GM12878 (cell line): ENCODE data around the gene CACNA1D. TPM values are rescaled to one million over a fixed set of nuclear protein-coding genes. Genes with fewer than 3 reads are reported as not detected.

ENCODE experiments used
- ATAC-seq: fragments of 200-7000 bp; cut with Tn5 transposase; 3 replicates; pipeline ENCODE4 v1.9.1; 2020; ENCODE audit warnings: mild to moderate bottlenecking, moderate library complexity
- BruUV-seq: library from RNA; stranded (reverse); fragments of 400-500 nt; replicated peaks from 2 replicates; lab custom pipeline; 2021; lab: Mats Ljungman, UMichigan
- CTCF ChIA-PET: fragments of 300-600 bp; sonication (Branson Sonifier 250); formaldehyde crosslinking; extraction: SDS; loops from one replicate; lab custom pipeline; 2021; ENCODE audit warnings: inconsistent platforms; lab: Yijun Ruan, JAX
- POLR2A ChIA-PET: fragments of 350-600 bp; formaldehyde crosslinking; extraction: SDS; loops from one replicate; lab custom pipeline; 2021; ENCODE audit warnings: inconsistent platforms; lab: Charles Lee
- RAD21 ChIA-PET: fragments of 300-600 bp; sonication (Branson Sonifier 250); formaldehyde crosslinking; loops from one replicate; lab custom pipeline; 2023; ENCODE audit warnings: antibody characterized with exemption; ENCODE audit not compliant: unreplicated experiment; lab: Charles Lee
- SMC1A ChIA-PET: fragments of 300-600 bp; sonication (Branson Sonifier 250); formaldehyde crosslinking; loops from one replicate; lab custom pipeline; 2023; ENCODE audit not compliant: unreplicated experiment, uncharacterized antibody; lab: Charles Lee
- DNase-seq: peaks from one replicate; pipeline ENCODE4 v3.0.0-alpha.2; 2011; ENCODE audit warnings: low read depth, low spot score
- FAIRE-seq: peaks from 3 replicates; lab custom pipeline; 2011; peaks lifted over from hg19 to GRCh38; lab: Jason Lieb, UNC
- H2AFZ ChIP-seq: 2 replicates; pipeline ENCODE4 v1.6.0; 2011; ENCODE audit warnings: low read depth, low read length, control low read depth; ENCODE audit not compliant: control insufficient read depth
- H3K27ac ChIP-seq: 2 replicates; pipeline ENCODE4 v1.5.1; 2011; ENCODE audit warnings: control low read depth; ENCODE audit not compliant: control insufficient read depth, insufficient read depth
- H3K27me3 ChIP-seq, 2 experiments: replicated peaks in 1 of 2; 2 replicates each; pipeline versions ENCODE4 v1.6.0 to v1.6.1; 2011; ENCODE audit warnings: low read length in 1 of 2; ENCODE audit not compliant: control insufficient read depth in 2 of 2, insufficient read depth in 2 of 2
- H3K36me3 ChIP-seq, 2 experiments: 2 replicates each; pipeline ENCODE4 v1.5.1; 2011; ENCODE audit warnings: low read length in 1 of 2; ENCODE audit not compliant: control insufficient read depth in 2 of 2, insufficient read depth in 2 of 2
- H3K4me1 ChIP-seq: 2 replicates; pipeline ENCODE4 v1.6.1; 2011; ENCODE audit warnings: mild to moderate bottlenecking, low read length, moderate library complexity, mixed read lengths; ENCODE audit not compliant: control insufficient read depth, insufficient read depth
- H3K4me2 ChIP-seq: 2 replicates; pipeline ENCODE4 v1.6.0; 2011; ENCODE audit warnings: control low read depth; ENCODE audit not compliant: control insufficient read depth, insufficient read depth
- H3K4me3 ChIP-seq: fragments of 200-600 bp; sonication (generic); 2 replicates; pipeline ENCODE4 v1.5.1; 2016
- H3K79me2 ChIP-seq: 2 replicates; pipeline ENCODE4 v1.6.0; 2011; ENCODE audit warnings: low read length; ENCODE audit not compliant: control insufficient read depth, insufficient read depth
- H3K9ac ChIP-seq: 2 replicates; pipeline ENCODE4 v1.8.0; 2011; ENCODE audit warnings: low read length, control low read depth, mixed read lengths; ENCODE audit not compliant: control insufficient read depth, insufficient read depth
- H3K9me3 ChIP-seq: replicated peaks from 3 replicates; pipeline ENCODE4 v1.5.1; 2011; ENCODE audit warnings: mild to moderate bottlenecking, low read length; ENCODE audit not compliant: control insufficient read depth, insufficient read depth
- H4K20me1 ChIP-seq: 2 replicates; pipeline ENCODE4 v1.6.0; 2011; ENCODE audit not compliant: control insufficient read depth, insufficient read depth
- ATF7 ChIP-seq: fragments of 450-650 bp; IDR thresholded peaks from 2 replicates; pipeline ENCODE4 v1.6.1; 2016; ENCODE audit warnings: low read depth, mild to moderate bottlenecking
- BCLAF1 ChIP-seq: fragments of 450-650 bp; IDR thresholded peaks from 2 replicates; pipeline ENCODE4 v1.6.1; 2017; ENCODE audit warnings: antibody characterized with exemption, mild to moderate bottlenecking, moderate library complexity
- CREM ChIP-seq: IDR thresholded peaks from 2 replicates; pipeline ENCODE4 v1.6.1; 2014; ENCODE audit warnings: antibody characterized with exemption, low read depth
- E2F4 ChIP-seq: IDR thresholded peaks from 2 replicates; pipeline ENCODE4 v1.6.1; 2012; ENCODE audit warnings: low read depth, low read length, improper control_type of control experiment
- ELK1 ChIP-seq: IDR thresholded peaks from 2 replicates; pipeline ENCODE4 v1.6.1; 2012; ENCODE audit warnings: low read depth, low read length, improper control_type of control experiment
- ESRRA ChIP-seq: IDR thresholded peaks from 2 replicates; pipeline ENCODE4 v1.6.1; 2012; ENCODE audit warnings: mild to moderate bottlenecking, low read length, improper control_type of control experiment
- FOS ChIP-seq: IDR thresholded peaks from 3 replicates; pipeline ENCODE4 v1.6.1; 2011; ENCODE audit warnings: borderline replicate concordance; ENCODE audit not compliant: insufficient read length; ENCODE audit errors: extremely low read depth
- HDAC6 ChIP-seq: fragments of 200-600 bp; sonication (generic); IDR thresholded peaks from one replicate; pipeline ENCODE4 v1.8.0; 2017; ENCODE audit warnings: antibody characterized with exemption; ENCODE audit not compliant: unreplicated experiment
- RB1 ChIP-seq: fragments of 450-650 bp; formaldehyde crosslinking; IDR thresholded peaks from 2 replicates; pipeline ENCODE4 v1.6.1; 2017; ENCODE audit warnings: mild to moderate bottlenecking, borderline replicate concordance
- RUNX3 ChIP-seq: IDR thresholded peaks from 2 replicates; pipeline ENCODE4 v1.6.1; 2012; ENCODE audit warnings: low read length, inconsistent platforms
- SMAD1 ChIP-seq: fragments of 450-650 bp; IDR thresholded peaks from 2 replicates; pipeline ENCODE4 v1.6.1; 2018; ENCODE audit warnings: mild to moderate bottlenecking, low read depth; ENCODE audit not compliant: partially characterized antibody
- SUPT20H ChIP-seq: IDR thresholded peaks from 2 replicates; pipeline ENCODE4 v1.6.1; 2011; ENCODE audit warnings: low read depth, mild to moderate bottlenecking, low read length, moderate library complexity, borderline replicate concordance; ENCODE audit not compliant: control insufficient read depth
- ZNF592 ChIP-seq: fragments of 450-650 bp; IDR thresholded peaks from 2 replicates; pipeline ENCODE4 v1.6.1; 2017; ENCODE audit warnings: mild to moderate bottlenecking, moderate library complexity
- ZZZ3 ChIP-seq: IDR thresholded peaks from 2 replicates; pipeline ENCODE4 v1.6.1; 2011; ENCODE audit warnings: low read depth; ENCODE audit not compliant: control insufficient read depth, insufficient read length
- WGBS: methylation state at CpG from one replicate; pipeline ENCODE4 v1.1.6; 2016; ENCODE audit warnings: low lambda C conversion rate; ENCODE audit not compliant: insufficient replicate concordance, insufficient coverage; ENCODE audit errors: missing lambda C conversion rate; 5-methylcytosine and 5-hydroxymethylcytosine counted together
- in situ Hi-C: fragments of 300-500 bp; cut with MboI; formaldehyde crosslinking; loops from 9 replicates; pipeline ENCODE4 v1.14.3; 2018; ENCODE audit warnings: mixed read lengths
- intact Hi-C: fragments of 100-400 bp; cut with micrococcal nuclease; formaldehyde crosslinking; loops from one replicate; pipeline ENCODE4 v1.14.2; 2022; ENCODE audit not compliant: unreplicated experiment
- polyA plus RNA-seq, 11 experiments: library from polyadenylated mRNA; depleted of rRNA in 4 of 11; unstranded in 6 of 11; stranded (reverse) in 5 of 11; fragments of >200 nt; fragmentation: Nextera tagmentation in 4 of 11; fragmentation: Illumina TruSeq in 1 of 11; extraction: Ambion mirVana in 4 of 11; extraction: Trizol in 1 of 11; gene quantifications; 1 replicate in 1 of 11; 2 replicates in 10 of 11; pipeline versions ENCODE4 v1.2.1 to v1.2.3, GENCODE V29; 2011 to 2016; ENCODE audit warnings: inconsistent platforms in 2 of 11, missing spikeins in 2 of 11, low read depth in 1 of 11
- total RNA-seq, 4 experiments: library from RNA; depleted of rRNA in 3 of 4; stranded (reverse); fragments of >200 nt in 3 of 4; fragmentation: Illumina TruSeq in 1 of 4; extraction: Trizol in 1 of 4; gene quantifications; 2 replicates each; pipeline versions ENCODE4 v1.2.1 to v1.2.3, GENCODE V29; 2013 to 2021

CACNA1D gene
- total and polyA plus RNA-seq, 10 of the 15 experiments (the other 5 are each of a cell fraction or from before 2014, with no cell fraction given), result 0.21 to 24.4 (median 1.6) TPM

- Histone ChIP-seq H3K9ac (no peak overlapping the region), H3K4me3 (no peak overlapping the region), H3K4me1 (no peaks in the 10 kb centered on the region), H3K9me3 (no peaks in the 10 kb centered on the region), H2AFZ (no peak overlapping the region), H3K27me3 (no peaks in the 10 kb centered on the region), H3K36me3 (no peaks in the 10 kb centered on the region), H3K4me2 (no peak overlapping the region), H4K20me1 (no peaks in the 10 kb centered on the region; the same call in 1 of the 2 replicates), H3K79me2 (no peaks in the 10 kb centered on the region), H3K27ac (no peak overlapping the region)
- in situ Hi-C loops, result no loop called here
- FAIRE-seq (no peak), ATAC-seq (no peak), DNase-seq (no peak)
- intact Hi-C loops, result no loop called here
- ChIA-PET SMC1A (interaction anchor here (0.8 to 1.3 kb wide), 2 partner anchors 9 to 23 kb away, joined by 3 read pairs; no protein-coding TSS in a partner anchor), CTCF (interaction anchor here (0.6 to 1.5 kb wide), 2 partner anchors 24 to 1288 kb away, joined by 3 to 4 read pairs; no protein-coding TSS in a partner anchor), RAD21 (no interaction called here), POLR2A (no interaction called here)
- no TSS peak for BruUV-seq
- 7% methylated on average over 4 of the region's 4 CpGs for WGBS
- no peak for TF ChIP-seq SUPT20H
- TF ChIP-seq ATF7, result no peak
- no peak for TF ChIP-seq SMAD1
- no peak for TF ChIP-seq ZZZ3
- no peak for TF ChIP-seq FOS
- TF ChIP-seq E2F4, result no peak
- TF ChIP-seq RUNX3, result no peak
- TF ChIP-seq CREM, result no peak
- TF ChIP-seq BCLAF1, result no peak
- TF ChIP-seq ZNF592, result no peak
- no peak for TF ChIP-seq RB1
- TF ChIP-seq ESRRA, result no peak
- no peak for TF ChIP-seq HDAC6
- TF ChIP-seq ELK1, result no peak
Measured at GRCh38 chr3:53588122-53588521, 93.7 kb downstream of the CACNA1D start.
